Keratinocyte (primary cell): ENCODE results near the gene RIT2. TPM values are rescaled to one million over a fixed set of nuclear protein-coding genes. Genes with fewer than 3 reads are reported as not detected.

ENCODE experiments used
- DNase-seq: peaks from one replicate; pipeline ENCODE4 v3.0.0-alpha.2; 2011; ENCODE audit warnings: low read depth, missing footprints, low spot score
- FAIRE-seq: peaks from 2 replicates; lab custom pipeline; 2011; peaks lifted over from hg19 to GRCh38; lab: Jason Lieb, UNC
- H2AFZ ChIP-seq: 2 replicates; pipeline ENCODE4 v1.6.0; 2012; ENCODE audit warnings: low read length, control low read depth, inconsistent platforms; ENCODE audit not compliant: control insufficient read depth
- H3K27ac ChIP-seq: 2 replicates; pipeline ENCODE4 v1.5.1; 2011; ENCODE audit warnings: low read length; ENCODE audit not compliant: control insufficient read depth, insufficient read depth
- H3K27me3 ChIP-seq: 3 replicates; pipeline ENCODE4 v1.6.0; 2011; ENCODE audit warnings: low read length; ENCODE audit not compliant: control insufficient read depth, insufficient read depth; ENCODE audit errors: extremely low read depth
- H3K36me3 ChIP-seq, 2 experiments: 2 replicates in 1 of 2; 3 replicates in 1 of 2; pipeline ENCODE4 v1.5.1; 2011; ENCODE audit warnings: low read length in 2 of 2, mild to moderate bottlenecking in 1 of 2; ENCODE audit not compliant: control insufficient read depth in 2 of 2, insufficient read depth in 2 of 2; ENCODE audit errors: extremely low read depth in 1 of 2
- H3K4me1 ChIP-seq: 3 replicates; pipeline ENCODE4 v1.5.1; 2011; ENCODE audit warnings: low read length; ENCODE audit not compliant: control insufficient read depth, insufficient read depth; ENCODE audit errors: extremely low read depth
- H3K4me2 ChIP-seq: 3 replicates; pipeline ENCODE4 v1.6.0; 2011; ENCODE audit warnings: low read depth, low read length; ENCODE audit not compliant: control insufficient read depth, insufficient read depth; ENCODE audit errors: extremely low read depth
- H3K4me3 ChIP-seq, 3 experiments: fragments of 200-600 bp in 1 of 3; sonication (generic) in 1 of 3; 2 replicates in 2 of 3; 3 replicates in 1 of 3; pipeline ENCODE4 v1.5.1; 2011 to 2016; ENCODE audit warnings: low read length in 3 of 3, mild to moderate bottlenecking in 3 of 3, control low read depth in 2 of 3, inconsistent platforms in 1 of 3, low read depth in 1 of 3, mixed read lengths in 1 of 3, mixed run types in 1 of 3, moderate library complexity in 1 of 3; ENCODE audit not compliant: control insufficient read depth in 2 of 3, insufficient read depth in 2 of 3; ENCODE audit errors: extremely low read depth in 1 of 3
- H3K79me2 ChIP-seq: 2 replicates; pipeline ENCODE4 v1.6.0; 2012; ENCODE audit warnings: low read length; ENCODE audit not compliant: control insufficient read depth, insufficient read depth
- H3K9ac ChIP-seq: 3 replicates; pipeline ENCODE4 v1.6.0; 2011; ENCODE audit warnings: low read length; ENCODE audit not compliant: control insufficient read depth, insufficient read depth; ENCODE audit errors: extremely low read depth
- H3K9me1 ChIP-seq: 3 replicates; pipeline ENCODE4 v1.6.0; 2011; ENCODE audit warnings: low read length; ENCODE audit not compliant: control insufficient read depth, insufficient read depth; ENCODE audit errors: extremely low read depth
- H3K9me3 ChIP-seq: 2 replicates; pipeline ENCODE4 v1.5.1; 2012; ENCODE audit warnings: low read depth, low read length; ENCODE audit not compliant: control insufficient read depth
- H4K20me1 ChIP-seq: 3 replicates; pipeline ENCODE4 v1.6.0; 2011; ENCODE audit warnings: low read length; ENCODE audit not compliant: control insufficient read depth, insufficient read depth; ENCODE audit errors: extremely low read depth
- CTCF ChIP-seq, 3 experiments: IDR thresholded peaks in 1 of 3; conservative IDR thresholded peaks in 1 of 3; optimal IDR thresholded peaks in 1 of 3; 2 replicates in 2 of 3; 3 replicates in 1 of 3; pipeline versions ENCODE3 to v1.5.1; 2011; ENCODE audit warnings: low read length in 3 of 3, mild to moderate bottlenecking in 3 of 3, moderate library complexity in 2 of 3, control low read depth in 1 of 3, inconsistent platforms in 1 of 3; ENCODE audit not compliant: insufficient read depth in 2 of 3; ENCODE audit errors: extremely low read depth in 1 of 3
- EZH2 ChIP-seq: IDR thresholded peaks from one replicate; pipeline ENCODE4 v1.6.1; 2012; ENCODE audit warnings: inconsistent platforms, mild to moderate bottlenecking, low read length, moderate library complexity
- dilution Hi-C: fragments of 300-500 bp; cut with MboI; formaldehyde crosslinking; loops from one replicate; pipeline ENCODE4 v1.7.0; 2020; ENCODE audit warnings: low sequenced_read_pairs; ENCODE audit not compliant: extremely low pct_ligation_motif_present
- polyA plus RNA-seq, 5 experiments: library from polyadenylated mRNA; depleted of rRNA in 3 of 5; stranded (reverse) in 3 of 5; stranded (forward) in 1 of 5; unstranded in 1 of 5; fragments of >200 nt; gene quantifications; 1 replicate in 1 of 5; 2 replicates in 3 of 5; 3 replicates in 1 of 5; pipeline versions ENCODE4 v1.2.1 to v1.2.3, GENCODE V29; 2011 to 2012; ENCODE audit warnings: missing spikeins in 2 of 5, low read depth in 1 of 5, low replicate concordance in 1 of 5

The RIT2 gene
- polyA plus RNA-seq, 1 donor (not counting 4 experiments of a cell fraction or from before 2014, with no cell fraction given): not detected

DNA sequence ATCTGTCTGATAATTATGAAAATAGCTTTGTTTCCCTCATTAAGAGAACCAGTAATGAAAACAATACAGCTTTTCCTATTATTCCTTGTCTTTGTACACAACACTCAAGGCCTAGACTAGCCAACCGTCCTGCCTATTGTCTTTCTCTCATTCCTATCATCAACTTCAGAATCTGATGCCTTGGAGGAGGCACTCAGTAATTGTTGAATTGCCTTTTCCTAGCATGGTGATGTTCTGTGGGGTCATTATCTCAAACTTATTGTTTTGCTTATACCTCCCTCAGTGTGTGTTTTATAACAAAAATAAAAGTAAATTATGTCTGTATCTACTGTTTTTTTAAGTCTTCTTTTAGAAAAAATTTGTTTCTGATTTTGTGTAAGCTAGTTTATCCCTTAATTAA lies 208.7 kb downstream of the RIT2 start:
- no peak for FAIRE-seq
- H2AFZ ChIP-seq: no peak overlapping the region
- H3K79me2 ChIP-seq: no peaks in the 10 kb centered on the region
- no peaks in the 10 kb centered on the region for H3K9me1 ChIP-seq
- no peak overlapping the region for H3K4me3 ChIP-seq
- H3K4me2 ChIP-seq: no peak overlapping the region
- H3K9me3 ChIP-seq: no peaks in the 10 kb centered on the region
- no peak for DNase-seq
- no peaks in the 10 kb centered on the region for H3K4me1 ChIP-seq
- no peaks in the 10 kb centered on the region for H4K20me1 ChIP-seq
- dilution Hi-C loops: no loop called here
- no peaks in the 10 kb centered on the region for H3K36me3 ChIP-seq
- no peak overlapping the region for H3K27ac ChIP-seq
- TF ChIP-seq CTCF (optimal IDR thresholded peaks at IDR 0.05 in 1 of 3, IDR thresholded peaks at IDR 0.05 in 1 of 3, conservative IDR thresholded peaks at IDR 0.05 in 1 of 3; ENCODE audit: extremely low read depth in 1 of 3, insufficient read depth in 2 of 3, low read length in 3 of 3): no peak
- TF ChIP-seq EZH2: no peak
- H3K9ac ChIP-seq: no peak overlapping the region
- H3K27me3 ChIP-seq: no peaks in the 10 kb centered on the region

DNA sequence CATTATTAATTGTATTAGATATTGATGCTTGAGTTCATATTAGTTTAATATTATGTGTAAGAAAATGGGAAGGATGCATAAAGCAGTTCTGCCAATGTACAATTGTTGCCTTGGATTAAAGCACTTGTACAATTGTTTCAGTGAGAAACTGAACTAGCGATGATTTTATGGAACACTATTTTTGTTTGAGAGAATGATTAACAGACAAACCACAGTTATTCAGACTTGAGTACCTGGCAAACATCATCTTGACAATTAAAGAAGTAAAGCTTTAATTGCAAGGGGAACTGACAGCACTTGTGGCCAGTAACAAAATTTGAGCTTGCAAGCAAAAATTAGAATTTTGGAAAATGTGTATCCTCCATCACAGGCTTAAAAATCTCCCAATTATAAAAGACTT lies 214.3 kb downstream of the RIT2 start:
- DNase-seq (no peak), FAIRE-seq (no peak)
- H3K27me3 ChIP-seq: no peaks in the 10 kb centered on the region
- H3K36me3 ChIP-seq: no peaks in the 10 kb centered on the region
- H3K9me3 ChIP-seq: no peaks in the 10 kb centered on the region
- no peak overlapping the region for H3K27ac ChIP-seq
- no peaks in the 10 kb centered on the region for H4K20me1 ChIP-seq
- dilution Hi-C loops: no loop called here
- H3K9me1 ChIP-seq: no peaks in the 10 kb centered on the region
- TF ChIP-seq EZH2: no peak
- no peak for TF ChIP-seq CTCF (optimal IDR thresholded peaks at IDR 0.05 in 1 of 3, IDR thresholded peaks at IDR 0.05 in 1 of 3, conservative IDR thresholded peaks at IDR 0.05 in 1 of 3; ENCODE audit: extremely low read depth in 1 of 3, insufficient read depth in 2 of 3, low read length in 3 of 3)
- no peak overlapping the region for H2AFZ ChIP-seq
- no peak overlapping the region for H3K4me3 ChIP-seq
- no peaks in the 10 kb centered on the region for H3K4me1 ChIP-seq
- no peaks in the 10 kb centered on the region for H3K79me2 ChIP-seq
- H3K4me2 ChIP-seq: no peak overlapping the region
- no peak overlapping the region for H3K9ac ChIP-seq
